GM21526 (cell line): ENCODE results near the gene CALR3.
"Not testable (repeated sequence)": the region's sequence is repeated elsewhere in the genome, so short reads cannot be mapped to it uniquely, and the experiment has no call there.

Source experiments
- ATAC-seq: cut with Tn5 transposase; IDR thresholded peaks from one replicate; pipeline ENCODE4 v1.9.1; 2021; ENCODE audit warnings: moderate library complexity; ENCODE audit not compliant: unreplicated experiment, low FRiP score

CALR3 gene

DNA sequence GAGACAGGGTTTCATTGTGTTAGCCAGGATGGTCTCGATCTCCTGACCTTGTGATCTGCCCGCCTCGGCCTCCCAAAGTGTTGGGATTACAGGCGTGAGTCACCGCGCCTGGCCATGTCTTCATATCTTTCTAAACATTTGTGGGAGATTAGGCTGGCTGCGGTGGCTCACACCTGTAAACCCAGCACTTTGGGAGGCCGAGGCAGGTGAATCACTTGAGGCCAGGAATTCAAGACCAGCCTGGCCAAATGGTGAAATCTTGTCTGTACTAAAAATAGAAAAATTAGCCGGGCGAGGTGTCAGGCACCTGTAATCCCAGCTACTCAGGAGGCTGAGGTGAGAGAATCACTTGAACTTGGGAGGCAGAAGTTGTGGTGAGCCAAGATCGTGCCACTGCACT is 10.2 kb upstream of the CALR3 start:
- not testable (repeated sequence) for ATAC-seq

DNA sequence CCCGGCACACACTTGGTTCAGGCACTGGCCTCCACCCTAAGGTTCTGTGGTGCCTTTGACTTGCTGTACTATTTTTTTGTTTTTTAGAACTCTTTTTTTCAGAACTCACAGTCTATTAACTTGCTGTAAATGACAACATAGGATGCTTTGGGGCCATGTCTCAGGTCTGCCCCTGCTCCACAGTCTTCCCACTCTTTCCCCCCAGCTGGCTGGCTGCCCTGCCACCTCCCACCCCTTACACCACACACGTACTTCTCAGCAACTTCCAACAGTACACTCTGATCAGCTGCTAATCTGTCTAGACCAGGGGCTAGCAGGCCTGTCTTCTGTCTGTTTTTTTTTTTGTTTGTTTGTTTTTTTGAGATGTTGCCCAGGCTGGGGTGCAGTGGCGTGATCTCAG is 8.3 kb upstream of the CALR3 start:
- ATAC-seq = no peak

DNA sequence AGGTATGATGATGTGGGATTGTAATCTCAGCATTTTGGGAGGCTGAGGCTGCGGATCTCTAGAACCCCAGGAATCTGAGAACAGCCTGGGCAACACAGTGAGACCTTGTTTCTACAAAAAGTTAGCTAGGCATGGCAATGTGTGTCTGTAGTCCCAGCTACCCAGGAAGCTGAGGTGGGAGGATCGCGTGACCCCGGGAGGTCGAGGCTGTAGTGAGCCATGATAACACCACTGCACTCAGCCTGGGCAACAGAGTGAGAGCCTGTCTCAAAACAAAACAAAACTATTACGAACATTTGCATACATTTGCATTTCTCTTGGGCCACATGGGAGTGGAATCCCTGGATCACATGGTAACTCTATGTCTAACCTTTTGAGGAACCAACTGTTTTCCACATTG is 1.9 kb upstream of the CALR3 start:
- no peak for ATAC-seq

DNA sequence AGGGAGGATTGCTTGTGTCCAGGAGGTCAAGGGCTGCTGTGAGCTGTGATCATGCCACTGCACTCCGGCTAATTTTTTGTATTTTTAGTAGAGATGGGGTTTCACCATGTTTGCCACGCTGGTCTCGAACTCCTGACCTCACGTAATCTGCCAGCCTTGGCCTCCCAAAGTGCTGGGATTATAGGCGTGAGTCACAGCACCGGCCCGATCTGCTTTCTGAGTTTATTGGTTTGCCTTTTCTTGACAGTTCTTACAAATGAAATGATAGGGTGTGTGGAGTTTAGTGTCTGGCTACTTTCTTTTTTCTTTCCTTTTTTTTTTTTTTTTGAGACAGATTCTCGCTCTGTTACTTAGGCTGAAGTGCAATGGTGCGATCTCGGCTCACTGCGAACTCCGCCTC is 1.1 kb upstream of the CALR3 start:
- ATAC-seq = no peak

DNA sequence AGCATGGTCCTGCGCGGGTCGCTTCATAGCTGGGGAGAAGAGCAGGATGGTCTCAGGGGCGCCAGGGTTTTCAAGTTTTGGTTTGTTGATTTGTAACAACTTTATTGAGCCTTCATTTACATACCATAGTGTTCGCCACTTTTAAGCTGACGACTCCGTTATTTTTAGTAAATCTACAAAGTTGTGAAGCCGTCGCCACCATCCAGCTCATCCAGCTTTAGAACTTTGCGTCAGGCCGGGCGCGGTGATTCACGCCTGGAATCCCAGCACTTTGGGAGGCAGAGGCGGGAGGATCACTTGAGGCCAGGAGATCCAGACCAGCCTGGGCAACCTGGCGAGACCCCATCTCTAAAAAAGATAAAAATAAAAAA is 631 bp upstream of the CALR3 start:
- ATAC-seq = no peak

DNA sequence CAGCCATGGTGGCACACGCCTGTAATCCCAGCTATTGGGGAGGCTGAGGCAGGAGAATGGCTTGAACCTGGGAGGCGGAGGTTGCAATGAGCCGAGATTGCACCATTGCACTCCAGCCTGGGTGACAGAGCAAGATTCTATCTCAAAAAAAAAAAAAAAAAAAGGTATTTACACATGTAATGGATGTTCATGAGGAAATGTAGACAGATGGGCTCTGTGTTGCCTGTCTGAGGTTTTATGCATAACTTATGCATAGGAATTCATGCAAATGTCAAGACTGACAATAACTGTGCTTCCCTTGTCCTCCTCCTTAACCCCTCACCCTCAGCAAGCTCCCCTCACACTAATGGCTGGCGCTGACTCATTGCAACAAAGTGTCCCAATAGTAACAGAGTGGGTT is 9.5 kb downstream of the CALR3 start:
- ATAC-seq = not testable (repeated sequence)

DNA sequence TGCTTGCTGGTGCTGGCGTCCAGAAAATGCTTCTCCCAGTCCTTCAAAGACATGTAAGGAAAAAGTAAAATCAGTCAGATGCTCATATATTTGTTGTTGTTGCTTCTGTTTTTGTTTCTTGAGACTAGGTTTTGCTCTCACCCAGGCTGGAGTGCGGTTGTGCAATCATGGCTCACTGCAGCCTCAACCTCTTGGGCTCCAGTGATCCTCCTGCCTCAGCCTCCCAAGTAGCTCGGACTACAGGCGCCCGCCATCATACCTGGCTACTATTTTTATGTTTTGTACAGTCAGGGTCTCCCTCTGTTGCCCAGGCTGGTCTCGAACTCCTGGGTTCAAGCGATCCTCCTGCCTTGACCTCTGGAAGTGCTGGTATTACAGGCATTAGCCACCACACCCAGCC is 13.2 kb downstream of the CALR3 start:
- ATAC-seq = no peak

DNA sequence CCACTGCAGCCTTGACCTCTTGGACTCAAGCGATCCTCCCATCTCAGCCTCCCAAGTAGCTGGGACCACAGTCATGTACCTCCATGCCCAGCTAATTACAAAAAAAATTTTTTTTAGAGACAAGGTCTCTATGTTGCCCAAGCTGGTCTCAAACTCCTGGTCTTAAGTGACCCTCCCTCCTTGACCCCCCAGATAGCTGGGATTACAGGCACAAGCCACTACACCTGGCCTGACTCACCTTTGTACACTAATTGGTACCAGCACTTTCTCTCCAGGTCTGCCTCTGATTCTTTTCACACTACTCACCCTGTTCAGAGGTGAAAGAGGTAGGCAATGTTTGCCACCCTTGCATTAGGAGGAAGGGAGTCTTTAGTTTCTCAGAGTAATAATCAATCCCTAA is 18.7 kb downstream of the CALR3 start:
- no peak for ATAC-seq

DNA sequence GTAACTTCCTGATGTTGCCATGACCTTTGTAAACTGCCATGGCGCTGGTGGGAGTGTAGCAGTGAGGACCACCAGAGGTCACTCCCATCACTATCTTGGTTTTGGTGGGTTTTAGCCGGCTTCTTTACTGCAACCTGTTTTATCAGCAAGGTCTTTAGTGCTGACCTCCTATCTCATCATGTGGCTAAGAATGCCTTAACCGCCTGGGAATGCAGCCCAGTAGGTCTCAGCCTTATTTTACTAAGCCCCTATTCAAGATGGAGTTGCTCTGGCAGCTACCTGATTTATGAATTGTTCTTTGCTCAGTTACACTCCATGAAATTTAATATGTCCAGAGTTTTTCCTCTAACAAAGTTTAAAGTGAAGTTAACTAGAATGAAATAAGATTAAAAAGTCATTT is 19.6 kb downstream of the CALR3 start:
- no peak for ATAC-seq

DNA sequence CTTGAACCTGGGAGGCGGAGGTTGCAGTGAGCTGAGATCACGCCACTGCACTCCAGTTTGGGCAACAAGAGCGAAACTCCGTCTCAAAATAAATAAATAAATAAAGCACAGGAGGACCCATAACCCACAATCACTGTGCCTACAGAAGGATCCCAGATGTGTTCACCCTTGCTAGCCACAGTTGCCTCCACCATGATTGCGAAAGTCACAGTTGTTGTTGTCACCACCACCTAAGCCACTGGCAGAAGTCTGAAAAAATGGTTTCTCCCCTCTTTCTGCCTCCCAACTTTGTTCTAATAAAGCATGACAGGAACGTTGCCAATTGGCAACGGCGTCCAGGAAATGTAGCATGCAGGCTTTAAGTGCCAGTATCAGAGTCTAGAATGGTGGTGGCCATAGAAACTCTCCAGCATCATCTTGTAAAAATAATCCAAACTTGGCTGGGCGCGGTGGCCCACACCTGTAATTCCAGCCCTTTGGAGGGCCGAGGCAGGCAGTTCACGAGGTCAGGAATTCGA is 22.0 kb downstream of the CALR3 start:
- no peak for ATAC-seq

DNA sequence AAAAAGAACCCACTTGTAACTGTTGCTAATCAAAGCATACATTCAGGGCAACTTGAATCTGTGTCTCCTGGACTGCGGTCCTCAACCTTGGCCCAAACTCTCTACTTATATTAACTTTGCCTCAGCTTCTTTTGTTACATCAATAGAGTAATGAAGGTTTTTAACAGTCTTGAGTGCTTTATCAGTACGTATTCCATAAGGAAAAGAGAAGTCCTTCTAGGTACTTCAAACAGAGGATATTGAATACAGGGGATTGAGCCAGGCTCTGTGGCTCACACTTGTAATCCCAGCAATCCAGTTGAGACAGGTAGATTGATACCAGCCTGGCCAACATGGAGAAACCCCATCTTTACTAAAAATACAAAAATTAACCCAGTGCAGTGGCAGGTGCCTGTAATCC is 23.0 kb downstream of the CALR3 start:
- no peak for ATAC-seq

DNA sequence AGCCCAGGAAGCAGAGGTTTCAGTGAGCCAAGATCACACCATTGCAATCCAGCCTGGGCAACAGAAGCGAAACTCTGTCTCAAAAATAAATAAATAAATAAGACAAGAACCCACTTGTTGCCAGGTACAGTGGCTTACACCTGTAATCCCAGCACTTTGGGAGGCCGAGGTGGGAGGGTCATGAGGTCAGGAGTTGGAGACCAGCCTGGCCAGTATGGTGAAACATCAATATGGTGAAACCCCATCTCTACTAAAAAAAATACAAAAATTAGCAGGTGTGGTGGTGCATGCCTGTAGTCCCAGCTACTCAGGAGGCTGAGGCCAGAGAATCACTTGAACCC is 23.4 kb downstream of the CALR3 start:
- not testable (repeated sequence) for ATAC-seq

DNA sequence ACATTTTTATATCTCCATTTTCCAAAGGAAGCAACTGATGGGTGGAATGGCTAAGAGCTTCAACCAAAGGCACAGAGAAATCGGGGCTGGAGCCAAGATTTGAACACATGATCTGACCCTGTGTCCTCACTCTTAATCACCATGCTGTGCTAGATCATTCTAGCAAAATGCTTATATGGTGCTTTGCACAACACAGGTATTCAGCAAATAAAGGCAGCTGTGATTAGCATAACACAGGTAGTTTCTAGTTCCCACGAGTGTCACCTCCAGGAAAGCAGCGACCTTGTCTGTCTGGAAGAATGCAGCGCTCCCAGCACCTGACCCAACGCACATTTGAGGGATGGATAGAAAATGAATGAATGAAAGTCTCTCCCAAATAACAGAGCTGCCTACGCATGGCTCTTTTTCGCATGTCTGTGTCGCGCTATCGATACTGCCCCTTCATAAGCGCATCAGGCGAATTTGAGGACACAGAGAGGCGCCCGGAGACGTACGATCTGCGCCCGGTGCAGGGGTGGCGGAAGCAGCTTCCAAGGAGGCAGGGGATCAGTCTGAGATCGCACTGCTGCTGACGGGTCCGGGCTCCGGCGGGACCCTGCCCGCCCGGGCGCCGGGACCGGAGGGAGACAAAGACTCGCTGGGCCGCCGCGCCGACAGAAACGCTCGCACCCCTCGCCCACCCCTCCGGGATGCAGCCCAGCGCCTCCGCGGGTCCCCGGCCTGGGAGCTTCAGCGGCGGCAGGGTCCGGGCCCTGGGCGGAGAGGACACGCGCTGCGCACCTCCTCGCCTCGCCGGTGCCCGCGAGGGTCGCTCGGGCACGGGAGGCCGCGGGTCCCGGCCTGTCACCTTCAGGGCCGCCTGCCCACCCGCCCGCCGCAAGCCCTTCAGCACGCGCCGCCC is 24.8 kb downstream of the CALR3 start:
- ATAC-seq = peak; percentile 29

DNA sequence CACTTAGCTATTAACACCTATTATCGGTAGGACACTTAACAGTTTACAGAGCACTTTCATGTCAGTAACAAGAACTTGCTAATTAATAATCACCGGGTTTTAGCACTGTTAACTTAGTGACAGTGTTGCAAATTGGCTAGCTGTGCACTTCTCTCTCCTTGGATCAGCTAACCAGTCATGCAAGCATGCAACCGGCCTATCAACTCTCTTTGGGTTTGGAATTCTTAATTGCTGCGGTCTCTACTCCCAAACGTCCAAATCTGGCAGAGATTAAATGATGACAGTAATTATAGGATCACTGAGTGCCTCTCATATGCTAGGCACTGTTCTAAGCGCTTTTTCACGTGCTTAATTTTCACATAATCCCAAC is 25.4 kb downstream of the CALR3 start:
- ATAC-seq = no peak

DNA sequence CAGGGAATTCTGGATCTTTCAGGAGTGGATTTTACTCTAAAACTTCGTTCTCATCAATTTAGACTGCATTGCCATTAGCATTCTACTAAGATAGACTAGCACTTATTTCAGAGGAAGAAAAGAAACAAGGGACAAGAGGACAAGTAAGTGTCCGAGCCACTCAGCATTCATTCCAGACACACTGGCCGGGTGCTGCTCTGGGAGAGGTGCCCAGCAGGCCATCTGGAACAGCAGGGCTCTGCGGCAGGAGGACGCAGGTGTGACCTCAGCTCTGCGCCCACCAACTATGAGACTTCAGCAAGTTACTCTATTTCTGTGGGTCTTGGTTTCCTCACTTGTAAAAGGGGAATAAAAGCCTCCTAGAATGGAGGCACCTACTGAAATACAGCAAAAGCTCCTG is 28.4 kb downstream of the CALR3 start:
- ATAC-seq = no peak

DNA sequence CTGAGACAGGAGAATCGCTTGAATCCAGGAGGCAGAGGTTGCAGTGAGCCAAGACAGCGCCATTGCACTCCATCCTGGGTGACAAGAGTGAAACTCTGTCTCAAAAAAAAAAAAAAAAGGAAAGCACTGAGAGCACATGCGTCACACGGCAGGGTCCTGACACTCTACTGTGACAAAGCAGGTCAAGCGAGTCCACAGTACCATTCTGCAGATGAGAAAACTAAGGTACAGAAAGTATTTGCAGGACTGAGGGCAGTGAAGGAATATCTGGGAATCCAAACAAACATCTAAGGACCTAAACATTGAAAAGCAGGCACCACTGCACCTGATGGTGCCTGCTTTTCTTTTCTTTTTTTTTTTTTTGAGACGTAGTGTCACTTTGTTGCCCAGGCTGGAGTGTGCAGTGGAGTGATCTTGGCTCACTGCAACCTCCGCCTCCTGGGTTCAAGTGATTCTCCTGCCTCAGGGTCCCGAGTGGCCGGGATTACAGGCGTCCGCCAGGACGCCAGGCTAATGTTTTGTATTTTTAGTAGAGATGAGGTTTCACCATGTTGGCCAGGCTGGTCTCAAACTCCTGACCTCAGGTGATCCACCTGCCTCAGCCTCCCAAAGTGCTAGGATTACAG is 29.1 kb downstream of the CALR3 start:
- ATAC-seq = not testable (repeated sequence)

DNA sequence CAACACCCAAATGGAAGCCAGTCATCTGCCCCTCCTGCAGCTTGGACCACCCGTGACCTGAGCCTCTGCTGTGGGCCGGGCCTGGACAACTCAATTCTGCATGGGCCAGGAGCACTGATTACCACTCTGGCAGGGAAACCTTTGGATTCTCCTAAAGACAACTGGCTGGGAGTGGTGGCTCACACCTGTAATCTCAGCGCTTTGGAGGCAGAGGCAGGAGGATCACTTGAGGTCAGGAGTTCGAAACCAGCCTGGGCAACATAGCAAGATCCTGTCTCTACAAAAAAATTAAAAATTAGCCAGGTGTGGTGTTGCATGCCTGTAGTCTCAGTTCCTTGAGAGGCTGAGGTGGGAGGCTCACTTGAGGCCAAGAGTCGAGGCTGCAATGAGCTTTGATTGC is 30.7 kb downstream of the CALR3 start:
- ATAC-seq = no peak

DNA sequence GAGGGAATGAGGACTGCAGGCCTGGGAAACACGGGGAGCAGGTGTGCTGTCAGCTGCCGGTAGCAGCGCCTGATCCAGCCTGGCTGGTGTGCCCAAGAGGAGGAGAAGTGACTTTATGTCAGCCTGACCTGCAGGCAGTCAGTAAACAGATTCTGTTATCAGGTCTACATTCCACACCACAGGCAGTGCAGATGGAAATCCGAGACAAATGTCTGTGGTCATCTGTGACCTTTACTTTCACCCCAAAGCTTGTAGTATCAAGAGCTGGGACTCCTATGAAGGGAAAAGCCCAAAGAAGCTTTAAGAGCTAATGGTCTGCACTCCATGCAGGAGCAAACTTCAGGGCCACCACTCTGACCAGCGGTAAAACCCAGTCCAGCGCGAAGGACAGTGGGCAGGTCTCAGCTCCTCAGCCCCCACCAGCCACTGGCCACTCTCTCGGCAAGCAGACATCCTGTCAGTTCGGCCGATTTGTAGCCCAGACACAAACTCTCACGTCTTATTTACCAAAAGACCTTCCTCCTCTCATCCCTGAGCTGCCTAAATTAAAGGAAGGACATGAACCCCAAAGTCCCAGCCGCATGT is 31.9 kb downstream of the CALR3 start:
- no peak for ATAC-seq

DNA sequence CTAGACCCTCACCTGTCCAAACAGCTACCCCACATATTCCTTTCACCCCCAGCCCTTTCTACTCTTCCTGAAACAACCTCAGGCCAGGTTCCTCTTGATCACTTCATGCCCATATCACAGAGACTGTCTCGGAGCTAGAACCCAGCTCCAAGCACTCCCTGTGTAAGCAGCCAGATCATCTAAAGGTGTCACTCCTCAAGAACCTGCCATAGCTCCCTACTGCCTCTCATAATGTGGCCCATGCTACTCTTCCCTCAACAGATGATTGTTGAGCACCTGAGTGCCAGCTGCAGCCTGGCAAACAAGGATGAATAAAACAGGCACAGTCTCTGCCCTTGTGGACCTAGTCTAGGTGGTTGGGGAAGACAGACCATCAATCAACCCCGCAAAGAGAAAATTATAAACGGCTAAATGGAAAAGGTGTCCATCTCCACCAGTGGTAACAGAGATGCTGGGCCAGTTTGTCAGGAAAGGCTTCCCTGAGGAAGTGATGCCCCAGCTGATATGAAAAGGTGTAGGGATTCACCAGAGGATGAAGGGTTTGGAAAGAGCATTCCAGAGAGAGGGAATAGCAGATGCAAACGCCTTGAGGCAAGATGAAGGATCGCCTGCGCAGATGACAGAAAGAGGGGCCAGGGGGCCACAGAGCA is 32.5 kb downstream of the CALR3 start:
- no peak for ATAC-seq

DNA sequence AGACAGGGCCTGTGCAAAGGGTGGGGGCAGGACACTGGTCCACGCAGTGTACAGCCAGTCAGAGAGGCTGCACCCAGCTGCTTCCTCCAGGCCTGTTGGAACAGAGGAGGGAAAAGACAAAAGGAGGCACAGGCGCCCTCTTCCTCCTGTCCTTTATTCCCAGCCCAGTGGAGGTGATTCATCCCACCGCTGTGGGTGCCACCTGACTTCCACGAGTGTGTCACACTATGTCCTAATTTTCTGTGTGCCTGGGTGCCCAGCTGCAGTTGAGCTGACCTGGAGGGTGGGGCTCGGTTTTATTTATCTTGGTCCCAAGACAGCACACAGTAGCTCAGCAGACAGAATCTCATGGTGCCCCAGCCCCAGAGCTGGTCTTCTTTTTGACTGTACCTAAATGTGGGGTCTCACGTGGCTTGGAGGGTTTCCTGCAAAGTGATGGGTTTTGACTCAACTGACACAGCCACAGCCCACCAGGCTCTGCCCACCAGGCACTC is 33.2 kb downstream of the CALR3 start:
- ATAC-seq = no peak

DNA sequence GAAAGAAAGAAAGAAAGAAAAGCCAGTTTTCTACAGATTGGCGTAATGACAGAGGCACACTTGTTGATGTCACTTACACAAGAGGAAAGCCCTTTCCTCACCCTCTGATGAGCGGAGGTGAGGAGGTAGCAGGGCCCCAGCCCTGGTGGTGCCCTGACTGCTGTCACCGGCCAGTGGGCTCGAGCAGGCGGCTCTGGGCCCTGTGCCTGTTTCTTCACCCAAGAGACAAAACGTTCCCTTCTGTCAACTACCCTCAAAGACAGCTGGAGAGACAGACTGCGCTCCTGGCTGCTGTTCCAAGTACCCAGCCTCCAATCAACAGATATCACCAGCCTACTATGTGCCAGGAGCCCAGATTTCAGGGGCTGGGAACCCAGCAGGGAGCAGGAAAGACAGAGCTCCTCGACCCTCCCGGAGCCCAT is 34.3 kb downstream of the CALR3 start:
- no peak for ATAC-seq
